ENCODE measurements around the gene MAS1.

- TF ChIP-seq POLR2A (IDR thresholded peaks at IDR 0.05; ENCODE audit: low read depth, low read length) (no peak), TAF1 (IDR thresholded peaks at IDR 0.05; ENCODE audit: low read depth, low read length) (no peak), POLR2AphosphoS5 (IDR thresholded peaks at IDR 0.05; ENCODE audit: low read depth, low read length) (no peak), POU2F2 (IDR thresholded peaks at IDR 0.05; ENCODE audit: low read depth, low read length) (no peak), SPI1 (IDR thresholded peaks at IDR 0.05; ENCODE audit: low read depth, low read length) (no peak)
Observed at GRCh38 chr6:159844737-159845645, 45.8 kb upstream of the MAS1 start.

Data from GM12891 (cell line).